ENCODE measurements around the gene MB.

DNA sequence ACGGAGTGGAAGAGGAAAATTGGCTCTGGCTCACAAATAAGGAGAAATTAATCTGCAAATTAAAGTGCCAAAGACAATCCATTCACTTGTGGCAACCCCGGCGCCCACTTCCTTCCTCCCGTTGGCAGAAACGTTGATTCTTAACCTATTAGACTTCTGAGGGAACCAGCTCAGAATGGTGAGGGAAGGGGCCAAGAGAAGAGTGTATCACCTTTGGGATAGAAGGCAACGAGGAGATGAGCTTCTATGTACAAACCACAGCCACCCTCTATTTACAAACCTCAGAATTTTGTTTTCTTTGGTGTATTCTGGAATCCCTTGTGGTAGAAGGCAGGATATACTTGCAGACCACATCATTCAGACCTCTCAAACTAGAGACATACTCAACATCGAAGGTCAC, 1.1 kb downstream of the MB start:
- TF ChIP-seq TAF1 (IDR thresholded peaks at IDR 0.05; ENCODE audit: low read depth, low read length) (no peak), POLR2AphosphoS5 (IDR thresholded peaks at IDR 0.05; ENCODE audit: low read depth, low read length) (no peak), POLR2A (IDR thresholded peaks at IDR 0.05; ENCODE audit: low read depth, low read length) (no peak), SPI1 (IDR thresholded peaks at IDR 0.05; ENCODE audit: low read depth, low read length) (no peak), POU2F2 (IDR thresholded peaks at IDR 0.05; ENCODE audit: low read depth, low read length) (no peak), PAX5 (IDR thresholded peaks at IDR 0.05; ENCODE audit: insufficient read depth, low read length, severe bottlenecking) (no peak)

All from GM12891 (cell line).